Hepatocyte (in vitro differentiated cells): ENCODE data around the gene DIAPH3. TPM values are rescaled to one million over a fixed set of nuclear protein-coding genes. Genes with fewer than 3 reads are reported as not detected.

Experiments
- DNase-seq: peaks from one replicate; pipeline ENCODE4 v3.0.0-alpha.2; 2016; ENCODE audit warnings: low spot score
- H2AFZ ChIP-seq: fragments of 200-600 bp; sonication (generic); 2 replicates; pipeline ENCODE4 v1.6.0; 2016; ENCODE audit warnings: antibody characterized with exemption, mild to moderate bottlenecking
- H3K27ac ChIP-seq: fragments of 200-600 bp; sonication (generic); 2 replicates; pipeline ENCODE4 v1.5.1; 2016; ENCODE audit warnings: mild to moderate bottlenecking
- H3K27me3 ChIP-seq: fragments of 200-600 bp; sonication (generic); 2 replicates; pipeline ENCODE4 v1.6.1; 2016
- H3K36me3 ChIP-seq: fragments of 200-600 bp; sonication (generic); replicated peaks from 2 replicates; pipeline ENCODE4 v1.5.1; 2016; ENCODE audit warnings: low read depth; ENCODE audit not compliant: insufficient read depth
- H3K4me1 ChIP-seq: fragments of 200-600 bp; sonication (generic); 2 replicates; pipeline ENCODE4 v1.5.1; 2016; ENCODE audit warnings: mild to moderate bottlenecking, moderate library complexity; ENCODE audit not compliant: insufficient read depth
- H3K4me2 ChIP-seq: fragments of 200-600 bp; sonication (generic); 2 replicates; pipeline ENCODE4 v1.6.0; 2016
- H3K4me3 ChIP-seq: fragments of 200-600 bp; sonication (generic); 2 replicates; pipeline ENCODE4 v1.5.1; 2016; ENCODE audit warnings: mild to moderate bottlenecking
- H3K79me2 ChIP-seq: fragments of 200-600 bp; sonication (generic); 2 replicates; pipeline ENCODE4 v1.6.0; 2017; ENCODE audit warnings: mild to moderate bottlenecking
- H3K9me2 ChIP-seq: fragments of 200-600 bp; sonication (generic); replicated peaks from 2 replicates; pipeline ENCODE4 v1.6.0; 2017; ENCODE audit warnings: mild to moderate bottlenecking; ENCODE audit not compliant: insufficient read depth
- H3K9me3 ChIP-seq: fragments of 200-600 bp; sonication (generic); 2 replicates; pipeline ENCODE4 v1.5.1; 2016; ENCODE audit warnings: low read depth, mild to moderate bottlenecking
- H4K20me1 ChIP-seq: fragments of 200-600 bp; sonication (generic); 2 replicates; pipeline ENCODE4 v1.6.0; 2016; ENCODE audit warnings: mild to moderate bottlenecking; ENCODE audit not compliant: insufficient read depth, poor library complexity, severe bottlenecking
- EZH2 ChIP-seq: fragments of 200-600 bp; sonication (generic); IDR thresholded peaks from 2 replicates; pipeline ENCODE4 v1.6.1; 2016; ENCODE audit warnings: antibody characterized with exemption, mild to moderate bottlenecking, borderline replicate concordance
- EZH2phosphoT487 ChIP-seq: fragments of 200-600 bp; sonication (generic); IDR thresholded peaks from one replicate; pipeline ENCODE4 v1.6.1; 2018; ENCODE audit warnings: antibody characterized with exemption, mild to moderate bottlenecking, low read depth, moderate library complexity; ENCODE audit not compliant: unreplicated experiment, severe bottlenecking
- WGBS: methylation state at CpG from one replicate; pipeline ENCODE4 v1.1.6; 2016; ENCODE audit warnings: low lambda C conversion rate; ENCODE audit errors: missing lambda C conversion rate; 5-methylcytosine and 5-hydroxymethylcytosine counted together
- polyA plus RNA-seq: library from polyadenylated mRNA; unstranded; fragments of >200 nt; fragmentation: Nextera tagmentation; extraction: Ambion mirVana; gene quantifications from 2 replicates; pipeline ENCODE4 v1.2.1, GENCODE V29; 2016
- total RNA-seq: library from RNA; depleted of rRNA; stranded (reverse); fragments of >200 nt; gene quantifications from 2 replicates; pipeline ENCODE4 v1.2.3, GENCODE V29; 2014
- TF ChIP-seq, protein P1 (sequence below): fragments of 200-600 bp; sonication (generic); IDR thresholded peaks from 2 replicates; pipeline ENCODE4 v1.5.1; 2016; ENCODE audit warnings: antibody characterized with exemption, mild to moderate bottlenecking; ENCODE audit not compliant: poor library complexity

The DIAPH3 gene
- total and polyA plus RNA-seq, 2 experiments from 2014 or later = 4.7 to 7.9 TPM

DNA sequence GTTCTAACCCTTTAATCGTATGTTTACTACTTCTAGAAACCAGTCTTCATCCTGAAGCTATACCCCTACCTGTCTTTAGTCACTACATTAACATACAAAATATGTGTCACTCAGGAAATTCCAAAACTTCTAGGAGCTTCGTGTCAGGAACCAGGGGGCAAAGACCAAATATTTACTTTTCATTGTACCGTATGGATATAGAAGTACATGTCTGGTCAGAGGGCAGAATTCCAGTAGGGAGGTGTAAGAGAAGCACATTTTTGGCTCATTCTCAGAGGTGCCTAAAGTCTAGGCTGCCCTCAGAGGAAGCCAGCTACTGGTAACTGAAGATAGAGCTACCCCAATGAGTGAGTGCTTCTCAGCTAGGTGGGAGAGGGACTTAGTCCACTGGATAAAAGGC, 320.7 kb downstream of the DIAPH3 start:
- Histone ChIP-seq H2AFZ (no peak overlapping the region), H3K36me3 (no peaks in the 10 kb centered on the region), H3K4me2 (no peak overlapping the region), H3K27me3 (no peaks in the 10 kb centered on the region), H3K27ac (no peak overlapping the region), H3K4me1 (no peaks in the 10 kb centered on the region), H4K20me1 (no peaks in the 10 kb centered on the region), H3K79me2 (no peaks in the 10 kb centered on the region), H3K9me3 (no peaks in the 10 kb centered on the region), H3K4me3 (no peak overlapping the region), H3K9me2 (no peaks in the 10 kb centered on the region)
- TF ChIP-seq EZH2phosphoT487 (no peak), EZH2 (no peak)
- TF ChIP-seq, protein P1, sequence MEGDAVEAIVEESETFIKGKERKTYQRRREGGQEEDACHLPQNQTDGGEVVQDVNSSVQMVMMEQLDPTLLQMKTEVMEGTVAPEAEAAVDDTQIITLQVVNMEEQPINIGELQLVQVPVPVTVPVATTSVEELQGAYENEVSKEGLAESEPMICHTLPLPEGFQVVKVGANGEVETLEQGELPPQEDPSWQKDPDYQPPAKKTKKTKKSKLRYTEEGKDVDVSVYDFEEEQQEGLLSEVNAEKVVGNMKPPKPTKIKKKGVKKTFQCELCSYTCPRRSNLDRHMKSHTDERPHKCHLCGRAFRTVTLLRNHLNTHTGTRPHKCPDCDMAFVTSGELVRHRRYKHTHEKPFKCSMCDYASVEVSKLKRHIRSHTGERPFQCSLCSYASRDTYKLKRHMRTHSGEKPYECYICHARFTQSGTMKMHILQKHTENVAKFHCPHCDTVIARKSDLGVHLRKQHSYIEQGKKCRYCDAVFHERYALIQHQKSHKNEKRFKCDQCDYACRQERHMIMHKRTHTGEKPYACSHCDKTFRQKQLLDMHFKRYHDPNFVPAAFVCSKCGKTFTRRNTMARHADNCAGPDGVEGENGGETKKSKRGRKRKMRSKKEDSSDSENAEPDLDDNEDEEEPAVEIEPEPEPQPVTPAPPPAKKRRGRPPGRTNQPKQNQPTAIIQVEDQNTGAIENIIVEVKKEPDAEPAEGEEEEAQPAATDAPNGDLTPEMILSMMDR = no peak
- DNase-seq = no peak
- WGBS = 71% methylated on average over 3 of the region's 3 CpGs

DNA sequence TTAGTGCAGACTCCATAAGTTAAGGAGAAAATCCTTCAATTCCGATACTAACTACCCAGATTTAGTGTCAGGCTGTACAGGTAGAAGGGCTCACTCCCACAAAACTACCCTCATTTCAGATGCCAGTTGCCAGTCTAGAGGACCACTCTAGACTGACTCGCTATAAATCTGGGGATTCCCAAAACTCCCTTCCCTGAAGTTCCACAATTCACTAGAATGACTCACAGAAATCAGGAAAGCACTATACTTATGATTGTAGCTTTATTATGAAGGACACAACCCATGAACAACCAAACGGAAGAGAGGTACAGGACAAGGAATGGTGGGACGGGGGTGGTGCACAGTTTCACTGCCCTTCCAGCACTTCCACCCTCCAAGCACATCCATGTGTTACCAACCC, 321.2 kb downstream of the DIAPH3 start:
- H3K9me3 ChIP-seq = no peaks in the 10 kb centered on the region
- H3K4me2 ChIP-seq = no peak overlapping the region
- H3K4me3 ChIP-seq = no peak overlapping the region
- TF ChIP-seq, protein P1 = no peak
- TF ChIP-seq EZH2 (no peak), EZH2phosphoT487 (no peak)
- DNase-seq = no peak
- H3K9me2 ChIP-seq = no peaks in the 10 kb centered on the region
- no peaks in the 10 kb centered on the region for H3K36me3 ChIP-seq
- no peaks in the 10 kb centered on the region for H3K79me2 ChIP-seq
- no peaks in the 10 kb centered on the region for H4K20me1 ChIP-seq
- H3K4me1 ChIP-seq = no peaks in the 10 kb centered on the region
- no peak overlapping the region for H3K27ac ChIP-seq
- no peak overlapping the region for H2AFZ ChIP-seq
- no peaks in the 10 kb centered on the region for H3K27me3 ChIP-seq
- WGBS = 99% methylated on average over 4 of the region's 4 CpGs

DNA sequence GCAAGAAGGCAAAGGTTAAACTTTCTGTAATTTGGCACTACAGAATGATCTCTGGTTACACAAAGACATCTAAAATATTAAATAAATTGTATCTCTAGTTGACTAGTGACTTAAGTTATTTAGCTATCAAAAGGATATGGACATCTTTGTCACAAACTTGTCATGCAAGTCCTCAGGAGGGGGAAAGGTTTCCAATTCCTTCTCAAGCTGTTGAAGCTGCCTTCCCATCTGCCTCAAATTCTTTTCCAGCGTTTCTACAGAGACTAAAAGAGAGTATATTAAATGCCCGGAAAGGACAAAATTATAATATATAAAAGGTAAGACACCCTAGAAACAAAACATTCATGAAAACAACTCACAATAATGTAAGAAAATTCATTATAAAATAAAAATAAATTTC, 324.5 kb downstream of the DIAPH3 start:
- no peak overlapping the region for H3K4me3 ChIP-seq
- no peaks in the 10 kb centered on the region for H3K79me2 ChIP-seq
- no peaks in the 10 kb centered on the region for H3K4me1 ChIP-seq
- 93% methylated on average over 2 of the region's 2 CpGs for WGBS
- DNase-seq = no peak
- no peaks in the 10 kb centered on the region for H3K27me3 ChIP-seq
- no peak overlapping the region for H3K27ac ChIP-seq
- H4K20me1 ChIP-seq = no peaks in the 10 kb centered on the region
- H3K36me3 ChIP-seq = no peaks in the 10 kb centered on the region
- TF ChIP-seq EZH2 = no peak
- TF ChIP-seq, protein P1 = no peak
- TF ChIP-seq EZH2phosphoT487 = no peak
- H3K9me3 ChIP-seq = no peaks in the 10 kb centered on the region
- no peaks in the 10 kb centered on the region for H3K9me2 ChIP-seq
- H2AFZ ChIP-seq = no peak overlapping the region
- H3K4me2 ChIP-seq = no peak overlapping the region

DNA sequence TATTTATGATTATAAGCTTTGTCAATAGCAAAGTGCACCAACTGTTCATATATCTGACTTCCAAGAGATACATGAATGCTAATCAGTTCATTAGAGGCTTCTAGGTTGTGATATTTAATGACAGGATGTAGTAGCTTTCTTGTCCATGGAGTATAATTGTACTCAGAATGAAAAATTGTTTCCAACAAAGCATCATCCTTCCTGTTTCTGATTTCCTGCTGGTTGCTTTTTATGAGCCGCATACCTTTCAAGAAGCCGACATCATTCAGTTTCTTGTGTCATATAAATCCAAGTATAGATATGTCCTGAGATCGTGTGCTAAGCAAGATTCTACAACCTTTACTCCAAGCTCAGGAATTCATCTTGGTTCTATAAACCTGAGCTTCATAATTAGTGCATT, 326.6 kb downstream of the DIAPH3 start:
- WGBS = 36% methylated on average over 3 of the region's 3 CpGs
- no peaks in the 10 kb centered on the region for H3K27me3 ChIP-seq
- DNase-seq = peak; percentile 25

More for the DNA sequence above, 326.6 kb downstream of the DIAPH3 start:
- Histone ChIP-seq H3K9me3 (no peaks in the 10 kb centered on the region), H3K9me2 (no peaks in the 10 kb centered on the region), H3K4me1 (no peaks in the 10 kb centered on the region), H2AFZ (no peak overlapping the region), H3K79me2 (no peaks in the 10 kb centered on the region), H3K27ac (peak overlapping the region; percentile 55), H3K4me2 (peak overlapping the region; percentile 22), H4K20me1 (no peaks in the 10 kb centered on the region), H3K4me3 (no peak overlapping the region), H3K36me3 (no peaks in the 10 kb centered on the region)
- TF ChIP-seq EZH2 = no peak
- no peak for TF ChIP-seq EZH2phosphoT487
- TF ChIP-seq, protein P1 = no peak
